Prostate gland (tissue), 2 donors: ENCODE results near the gene CPSF4L.

Source experiments
- POLR2A ChIP-seq: fragments of 450-650 bp; IDR thresholded peaks from one replicate; pipeline ENCODE4 v1.6.1; 2016; ENCODE audit warnings: antibody characterized with exemption, mild to moderate bottlenecking
- POLR2AphosphoS5 ChIP-seq: sonication (generic); formaldehyde crosslinking; IDR thresholded peaks from one replicate; pipeline ENCODE4 v1.6.1; 2017; ENCODE audit warnings: antibody characterized with exemption
- TF ChIP-seq, protein P1 (sequence below), 4 experiments: fragments of 200-600 bp in 2 of 4; fragments of 450-650 bp in 2 of 4; sonication (generic) in 2 of 4; IDR thresholded peaks; 1 replicate in 3 of 4; 2 replicates in 1 of 4; pipeline ENCODE4 v1.5.1; 2016 to 2019; ENCODE audit warnings: antibody characterized with exemption in 4 of 4, mild to moderate bottlenecking in 2 of 4, moderate library complexity in 2 of 4

DNA sequence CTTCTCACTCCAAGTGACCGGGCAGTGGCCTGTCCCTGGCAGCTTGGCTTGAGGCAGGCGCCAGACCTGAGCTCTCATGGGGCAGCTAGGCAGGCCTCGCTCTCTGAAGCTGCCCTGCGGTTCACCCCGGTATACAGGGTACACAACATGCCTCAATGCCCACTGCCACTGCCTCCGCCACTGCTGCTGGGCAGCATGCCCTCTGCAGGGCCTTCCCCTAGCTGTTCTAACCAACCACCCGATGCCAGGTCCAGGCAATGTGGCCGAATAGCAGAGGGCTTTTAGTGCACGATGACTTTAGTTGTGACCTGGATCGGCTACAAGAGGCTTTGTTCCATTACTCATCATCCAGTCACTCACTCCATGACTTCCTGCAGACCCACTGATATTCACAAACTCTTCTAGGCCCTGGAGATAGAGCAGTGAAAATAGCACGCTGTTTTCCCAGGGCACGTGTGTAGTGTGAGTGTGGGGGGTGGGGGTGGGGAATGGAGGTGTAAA lies 30.4 kb upstream of the CPSF4L start:
- no peak for TF ChIP-seq POLR2A
- TF ChIP-seq, protein P1, sequence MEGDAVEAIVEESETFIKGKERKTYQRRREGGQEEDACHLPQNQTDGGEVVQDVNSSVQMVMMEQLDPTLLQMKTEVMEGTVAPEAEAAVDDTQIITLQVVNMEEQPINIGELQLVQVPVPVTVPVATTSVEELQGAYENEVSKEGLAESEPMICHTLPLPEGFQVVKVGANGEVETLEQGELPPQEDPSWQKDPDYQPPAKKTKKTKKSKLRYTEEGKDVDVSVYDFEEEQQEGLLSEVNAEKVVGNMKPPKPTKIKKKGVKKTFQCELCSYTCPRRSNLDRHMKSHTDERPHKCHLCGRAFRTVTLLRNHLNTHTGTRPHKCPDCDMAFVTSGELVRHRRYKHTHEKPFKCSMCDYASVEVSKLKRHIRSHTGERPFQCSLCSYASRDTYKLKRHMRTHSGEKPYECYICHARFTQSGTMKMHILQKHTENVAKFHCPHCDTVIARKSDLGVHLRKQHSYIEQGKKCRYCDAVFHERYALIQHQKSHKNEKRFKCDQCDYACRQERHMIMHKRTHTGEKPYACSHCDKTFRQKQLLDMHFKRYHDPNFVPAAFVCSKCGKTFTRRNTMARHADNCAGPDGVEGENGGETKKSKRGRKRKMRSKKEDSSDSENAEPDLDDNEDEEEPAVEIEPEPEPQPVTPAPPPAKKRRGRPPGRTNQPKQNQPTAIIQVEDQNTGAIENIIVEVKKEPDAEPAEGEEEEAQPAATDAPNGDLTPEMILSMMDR (IDR thresholded peaks at IDR 0.05): no peak
- TF ChIP-seq POLR2AphosphoS5: no peak
